Panc1 (cell line): Measurements from ENCODE around the gene GGTA1. TPM values are rescaled to one million over a fixed set of nuclear protein-coding genes. Genes with fewer than 3 reads are reported as not detected.

Experiments used
- ATAC-seq: fragments of 200-7000 bp; cut with Tn5 transposase; 2 replicates; pipeline ENCODE4 v1.9.1; 2020; ENCODE audit warnings: mild to moderate bottlenecking, moderate library complexity
- BruUV-seq: library from RNA; stranded (reverse); fragments of 400-500 nt; replicated peaks from 2 replicates; lab custom pipeline; 2021; lab: Mats Ljungman, UMichigan
- CTCF ChIA-PET: fragments of 300-600 bp; sonication (Branson Sonifier 250); formaldehyde crosslinking; loops from one replicate; lab custom pipeline; 2022; ENCODE audit warnings: antibody characterized with exemption; lab: Charles Lee
- POLR2A ChIA-PET: fragments of 300-600 bp; sonication (Branson Sonifier 250); formaldehyde crosslinking; loops from one replicate; lab custom pipeline; 2022; ENCODE audit warnings: antibody characterized with exemption; lab: Charles Lee
- DNase-seq: peaks from one replicate; pipeline ENCODE4 v3.0.0-alpha.2; 2010; ENCODE audit warnings: low read depth, low spot score
- H3K27ac ChIP-seq: 2 replicates; pipeline ENCODE4 v1.5.1; 2011; ENCODE audit warnings: mild to moderate bottlenecking, low read length, inconsistent platforms
- H3K27me3 ChIP-seq: fragments of 200-500 bp; sonication (Bioruptor generic); 2 replicates; pipeline ENCODE4 v1.6.0; 2014; ENCODE audit warnings: low read length, inconsistent platforms; ENCODE audit not compliant: control insufficient read depth, insufficient read depth
- H3K36me3 ChIP-seq: fragments of 200-500 bp; sonication (Bioruptor generic); 2 replicates; pipeline ENCODE4 v1.5.1; 2014; ENCODE audit warnings: inconsistent platforms, mild to moderate bottlenecking, low read length, moderate library complexity; ENCODE audit not compliant: control insufficient read depth, insufficient read depth
- H3K4me1 ChIP-seq: 2 replicates; pipeline ENCODE4 v1.5.1; 2011; ENCODE audit warnings: inconsistent platforms, mild to moderate bottlenecking, low read length, moderate library complexity; ENCODE audit not compliant: control insufficient read depth, insufficient read depth
- H3K4me3 ChIP-seq, 2 experiments: 2 replicates each; pipeline ENCODE4 v1.5.1; 2011 to 2012; ENCODE audit warnings: low read depth in 2 of 2, low read length in 2 of 2, mild to moderate bottlenecking in 2 of 2, inconsistent platforms in 1 of 2, moderate library complexity in 1 of 2
- H3K9me3 ChIP-seq: fragments of 200-500 bp; sonication (Bioruptor generic); 2 replicates; pipeline ENCODE4 v1.5.1; 2014; ENCODE audit warnings: low read depth, mild to moderate bottlenecking, inconsistent platforms, low read length, moderate library complexity; ENCODE audit not compliant: control insufficient read depth, insufficient read depth
- POLR2AphosphoS5 ChIP-seq: IDR thresholded peaks from 2 replicates; pipeline ENCODE4 v1.6.1; 2012; ENCODE audit warnings: mild to moderate bottlenecking, low read depth, low read length, moderate library complexity
- SIN3A ChIP-seq: IDR thresholded peaks from 2 replicates; pipeline ENCODE4 v1.6.1; 2012; ENCODE audit warnings: low read depth, mild to moderate bottlenecking, low read length, moderate library complexity, borderline replicate concordance; ENCODE audit not compliant: insufficient read depth
- TCF7L2 ChIP-seq: IDR thresholded peaks from 2 replicates; pipeline ENCODE4 v1.6.1; 2011; ENCODE audit warnings: mild to moderate bottlenecking, low read depth, low read length, inconsistent platforms
- in situ Hi-C: cut with HindIII; loops from 2 replicates; pipeline ENCODE4 v1.10.0; 2016; ENCODE audit warnings: low sequenced_read_pairs, low pct_unique_long_range_greater_than_20kb
- intact Hi-C: fragments of 100-400 bp; cut with micrococcal nuclease; formaldehyde crosslinking; loops from one replicate; pipeline ENCODE4 v1.10.0; 2022; ENCODE audit not compliant: unreplicated experiment
- total RNA-seq: library from RNA; stranded (reverse); gene quantifications from one replicate; pipeline ENCODE4 v1.2.1, GENCODE V29; 2021; ENCODE audit not compliant: unreplicated experiment
- TF ChIP-seq, protein P1 (sequence below), 2 experiments: IDR thresholded peaks; 2 replicates each; pipeline ENCODE4 v1.6.1; 2011 to 2012; ENCODE audit warnings: low read depth in 2 of 2, control low read depth in 1 of 2, low read length in 1 of 2, mild to moderate bottlenecking in 1 of 2, moderate library complexity in 1 of 2; ENCODE audit not compliant: insufficient read depth in 1 of 2
- TF ChIP-seq, protein P2 (sequence below): fragments of 450-650 bp; IDR thresholded peaks from 2 replicates; pipeline ENCODE4 v1.5.1; 2017; ENCODE audit warnings: mild to moderate bottlenecking

Gene GGTA1
- total RNA-seq, 1 experiment from 2014 or later, result not detected

DNA sequence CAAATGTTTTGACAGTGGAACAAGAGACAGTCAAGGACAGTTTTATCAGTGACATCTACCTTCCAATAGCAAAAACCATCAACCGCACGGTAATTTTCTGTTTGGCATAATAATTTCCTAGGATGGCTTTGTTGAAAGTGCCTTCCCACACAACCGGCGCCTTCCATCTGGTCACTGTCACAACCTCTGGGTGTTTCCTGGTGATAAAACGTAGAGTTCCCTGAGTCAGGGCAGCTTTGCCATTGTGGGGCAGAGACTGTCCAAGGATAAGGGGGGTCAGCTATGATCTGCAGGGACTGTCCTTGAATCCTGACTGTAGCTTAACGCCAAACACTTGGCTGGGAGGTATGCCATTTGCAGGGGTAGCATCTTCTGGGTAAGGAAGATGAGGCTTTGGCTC, 47.6 kb downstream of the GGTA1 start:
- BruUV-seq, result no TSS peak
- in situ Hi-C loops (no loop called here), intact Hi-C loops (no loop called here)
- POLR2A ChIA-PET, result no interaction called here
- DNase-seq, result no peak
- ATAC-seq, result no peak
- no peaks in the 10 kb centered on the region for H3K9me3 ChIP-seq
- no peak overlapping the region for H3K4me3 ChIP-seq
- H3K4me1 ChIP-seq, result no peaks in the 10 kb centered on the region
- H3K27me3 ChIP-seq, result peaks cover 5% of the 10 kb centered on the region
- H3K27ac ChIP-seq, result no peak overlapping the region
- TF ChIP-seq, protein P1, sequence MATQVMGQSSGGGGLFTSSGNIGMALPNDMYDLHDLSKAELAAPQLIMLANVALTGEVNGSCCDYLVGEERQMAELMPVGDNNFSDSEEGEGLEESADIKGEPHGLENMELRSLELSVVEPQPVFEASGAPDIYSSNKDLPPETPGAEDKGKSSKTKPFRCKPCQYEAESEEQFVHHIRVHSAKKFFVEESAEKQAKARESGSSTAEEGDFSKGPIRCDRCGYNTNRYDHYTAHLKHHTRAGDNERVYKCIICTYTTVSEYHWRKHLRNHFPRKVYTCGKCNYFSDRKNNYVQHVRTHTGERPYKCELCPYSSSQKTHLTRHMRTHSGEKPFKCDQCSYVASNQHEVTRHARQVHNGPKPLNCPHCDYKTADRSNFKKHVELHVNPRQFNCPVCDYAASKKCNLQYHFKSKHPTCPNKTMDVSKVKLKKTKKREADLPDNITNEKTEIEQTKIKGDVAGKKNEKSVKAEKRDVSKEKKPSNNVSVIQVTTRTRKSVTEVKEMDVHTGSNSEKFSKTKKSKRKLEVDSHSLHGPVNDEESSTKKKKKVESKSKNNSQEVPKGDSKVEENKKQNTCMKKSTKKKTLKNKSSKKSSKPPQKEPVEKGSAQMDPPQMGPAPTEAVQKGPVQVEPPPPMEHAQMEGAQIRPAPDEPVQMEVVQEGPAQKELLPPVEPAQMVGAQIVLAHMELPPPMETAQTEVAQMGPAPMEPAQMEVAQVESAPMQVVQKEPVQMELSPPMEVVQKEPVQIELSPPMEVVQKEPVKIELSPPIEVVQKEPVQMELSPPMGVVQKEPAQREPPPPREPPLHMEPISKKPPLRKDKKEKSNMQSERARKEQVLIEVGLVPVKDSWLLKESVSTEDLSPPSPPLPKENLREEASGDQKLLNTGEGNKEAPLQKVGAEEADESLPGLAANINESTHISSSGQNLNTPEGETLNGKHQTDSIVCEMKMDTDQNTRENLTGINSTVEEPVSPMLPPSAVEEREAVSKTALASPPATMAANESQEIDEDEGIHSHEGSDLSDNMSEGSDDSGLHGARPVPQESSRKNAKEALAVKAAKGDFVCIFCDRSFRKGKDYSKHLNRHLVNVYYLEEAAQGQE (IDR thresholded peaks at IDR 0.05; ENCODE audit: insufficient read depth in 1 of 2, low read depth in 2 of 2, low read length in 1 of 2), result no peak
- TF ChIP-seq, protein P2, sequence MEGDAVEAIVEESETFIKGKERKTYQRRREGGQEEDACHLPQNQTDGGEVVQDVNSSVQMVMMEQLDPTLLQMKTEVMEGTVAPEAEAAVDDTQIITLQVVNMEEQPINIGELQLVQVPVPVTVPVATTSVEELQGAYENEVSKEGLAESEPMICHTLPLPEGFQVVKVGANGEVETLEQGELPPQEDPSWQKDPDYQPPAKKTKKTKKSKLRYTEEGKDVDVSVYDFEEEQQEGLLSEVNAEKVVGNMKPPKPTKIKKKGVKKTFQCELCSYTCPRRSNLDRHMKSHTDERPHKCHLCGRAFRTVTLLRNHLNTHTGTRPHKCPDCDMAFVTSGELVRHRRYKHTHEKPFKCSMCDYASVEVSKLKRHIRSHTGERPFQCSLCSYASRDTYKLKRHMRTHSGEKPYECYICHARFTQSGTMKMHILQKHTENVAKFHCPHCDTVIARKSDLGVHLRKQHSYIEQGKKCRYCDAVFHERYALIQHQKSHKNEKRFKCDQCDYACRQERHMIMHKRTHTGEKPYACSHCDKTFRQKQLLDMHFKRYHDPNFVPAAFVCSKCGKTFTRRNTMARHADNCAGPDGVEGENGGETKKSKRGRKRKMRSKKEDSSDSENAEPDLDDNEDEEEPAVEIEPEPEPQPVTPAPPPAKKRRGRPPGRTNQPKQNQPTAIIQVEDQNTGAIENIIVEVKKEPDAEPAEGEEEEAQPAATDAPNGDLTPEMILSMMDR, result no peak
- TF ChIP-seq SIN3A, result no peak
- no peak for TF ChIP-seq TCF7L2
- TF ChIP-seq POLR2AphosphoS5, result no peak
- H3K36me3 ChIP-seq, result no peaks in the 10 kb centered on the region
- CTCF ChIA-PET, result no interaction called here

DNA sequence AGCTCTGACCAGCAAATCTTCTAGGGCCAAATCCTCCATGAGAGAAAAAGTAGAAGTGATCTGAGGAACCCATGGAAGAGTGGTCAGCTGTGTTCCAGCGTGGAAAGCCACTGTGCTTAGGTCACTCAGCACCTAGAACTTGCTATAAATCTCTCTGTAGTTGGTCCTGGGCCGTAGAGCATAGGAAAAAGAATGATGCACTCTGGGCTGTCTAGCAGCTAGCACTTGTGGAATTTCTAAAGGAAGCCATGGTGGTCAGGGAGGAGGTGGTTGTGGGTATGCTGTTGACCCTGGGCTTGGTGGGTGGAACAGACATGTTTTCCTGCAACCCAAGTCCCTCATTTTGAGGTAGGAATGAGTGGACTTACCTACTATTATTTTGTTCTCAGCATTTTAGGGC, 48.1 kb downstream of the GGTA1 start:
- ChIA-PET CTCF (no interaction called here), POLR2A (no interaction called here)
- no peak for ATAC-seq
- Histone ChIP-seq H3K4me3 (no peak overlapping the region), H3K36me3 (no peaks in the 10 kb centered on the region), H3K27me3 (peaks cover 5% of the 10 kb centered on the region), H3K9me3 (no peaks in the 10 kb centered on the region), H3K4me1 (no peaks in the 10 kb centered on the region), H3K27ac (no peak overlapping the region)
- in situ Hi-C loops, result no loop called here
- TF ChIP-seq SIN3A (no peak), POLR2AphosphoS5 (no peak), TCF7L2 (no peak)
- TF ChIP-seq, protein P2, result no peak
- TF ChIP-seq, protein P1 (IDR thresholded peaks at IDR 0.05; ENCODE audit: insufficient read depth in 1 of 2, low read depth in 2 of 2, low read length in 1 of 2), result no peak
- DNase-seq, result no peak
- intact Hi-C loops, result no loop called here
- no TSS peak for BruUV-seq
